Upper lobe of left lung (tissue), 6 donors: ENCODE data around the gene IKZF3. TPM values are rescaled to one million over a fixed set of nuclear protein-coding genes. Genes with fewer than 3 reads are reported as not detected.

Experiments
- ATAC-seq, 2 donors: fragments of 200-7000 bp; cut with Tn5 transposase; one replicate each; pipeline ENCODE4 v1.9.1; 2022; ENCODE audit warnings: mild to moderate bottlenecking in 2 of 2, moderate library complexity in 2 of 2; ENCODE audit not compliant: low FRiP score in 2 of 2
- DNase-seq, 2 donors: peaks; one replicate each; pipeline ENCODE4 v3.0.0-alpha.2; 2019 to 2020
- H3K27ac ChIP-seq, 4 donors: fragments of 200-600 bp; sonication (generic); one replicate each; pipeline ENCODE4 v1.5.1; 2016 to 2019
- H3K27me3 ChIP-seq, 4 donors: fragments of 200-600 bp; sonication (generic); one replicate each; pipeline ENCODE4 v1.5.1; 2017 to 2019
- H3K36me3 ChIP-seq, 4 donors: fragments of 200-600 bp; sonication (generic); one replicate each; pipeline ENCODE4 v1.5.1; 2016 to 2019
- H3K4me1 ChIP-seq, 4 donors: fragments of 200-600 bp; sonication (generic); one replicate each; pipeline ENCODE4 v1.5.1; 2018 to 2019
- H3K4me3 ChIP-seq, 4 donors: fragments of 200-600 bp; sonication (generic); one replicate each; pipeline ENCODE4 v1.5.1; 2017 to 2019; ENCODE audit warnings: mild to moderate bottlenecking in 2 of 4, moderate library complexity in 1 of 4
- H3K9me3 ChIP-seq, 4 donors: fragments of 200-600 bp; sonication (generic); one replicate each; pipeline ENCODE4 v1.5.1; 2018 to 2019
- EP300 ChIP-seq, 4 donors: sonication (generic); formaldehyde crosslinking; IDR thresholded peaks; one replicate each; pipeline ENCODE4 v1.5.1; 2017; ENCODE audit warnings: antibody characterized with exemption in 4 of 4, control low read depth in 2 of 4
- POLR2A ChIP-seq, 4 donors: fragments of 450-650 bp; IDR thresholded peaks; one replicate each; pipeline ENCODE4 v1.5.1; 2016 to 2017; ENCODE audit warnings: antibody characterized with exemption in 4 of 4, mild to moderate bottlenecking in 2 of 4
- POLR2AphosphoS5 ChIP-seq, 2 donors: sonication (generic); formaldehyde crosslinking; IDR thresholded peaks; one replicate each; pipeline ENCODE4 v1.5.1; 2017; ENCODE audit warnings: antibody characterized with exemption in 2 of 2
- WGBS, 2 donors: methylation state at CpG; one replicate each; pipeline ENCODE4 v1.1.5; 2017 to 2018; 5-methylcytosine and 5-hydroxymethylcytosine counted together
- total RNA-seq, 6 donors: library from RNA; depleted of rRNA in 4 of 6; stranded (reverse); fragments of >200 nt in 4 of 6; gene quantifications; one replicate each; pipeline versions ENCODE4 v1.1.0 to v1.2.1, GENCODE V29; 2016 to 2021
- TF ChIP-seq, protein P1 (sequence below), 6 experiments: fragments of 450-650 bp in 4 of 6; fragments of 200-600 bp in 2 of 6; sonication (generic) in 2 of 6; IDR thresholded peaks; one replicate each; pipeline ENCODE4 v1.5.1; 2016 to 2019; ENCODE audit warnings: antibody characterized with exemption in 6 of 6
- donor health status: DM: no; HTN: no; CAD: no; lungs with moderate emphysema.
- donor health status: DM: no; HTN: yes; CAD: no; lungs with severe emphysema.

The IKZF3 gene
- total RNA-seq, 6 donors from 2014 or later: 2.2 to 14.9 (median 4.9) TPM

- Histone ChIP-seq H3K27ac (peak overlapping the region in 1 of 4 donors; percentile 14), H3K4me3 (no peak overlapping the region), H3K36me3 (no peaks in the 10 kb centered on the region), H3K4me1 (peaks cover 0 to 12% (median 4%) of the 10 kb centered on the region in 4 donors), H3K9me3 (peaks cover 0 to 19% (median 10%) of the 10 kb centered on the region in 4 donors), H3K27me3 (no peaks in the 10 kb centered on the region)
- WGBS, 2 donors: 39 to 42% methylated on average over 4 of the region's 4 CpGs
- peak in 1 of 2 donors; percentile 32 for DNase-seq
- no peak for TF ChIP-seq EP300 (IDR thresholded peaks at IDR 0.05)
- TF ChIP-seq, protein P1, sequence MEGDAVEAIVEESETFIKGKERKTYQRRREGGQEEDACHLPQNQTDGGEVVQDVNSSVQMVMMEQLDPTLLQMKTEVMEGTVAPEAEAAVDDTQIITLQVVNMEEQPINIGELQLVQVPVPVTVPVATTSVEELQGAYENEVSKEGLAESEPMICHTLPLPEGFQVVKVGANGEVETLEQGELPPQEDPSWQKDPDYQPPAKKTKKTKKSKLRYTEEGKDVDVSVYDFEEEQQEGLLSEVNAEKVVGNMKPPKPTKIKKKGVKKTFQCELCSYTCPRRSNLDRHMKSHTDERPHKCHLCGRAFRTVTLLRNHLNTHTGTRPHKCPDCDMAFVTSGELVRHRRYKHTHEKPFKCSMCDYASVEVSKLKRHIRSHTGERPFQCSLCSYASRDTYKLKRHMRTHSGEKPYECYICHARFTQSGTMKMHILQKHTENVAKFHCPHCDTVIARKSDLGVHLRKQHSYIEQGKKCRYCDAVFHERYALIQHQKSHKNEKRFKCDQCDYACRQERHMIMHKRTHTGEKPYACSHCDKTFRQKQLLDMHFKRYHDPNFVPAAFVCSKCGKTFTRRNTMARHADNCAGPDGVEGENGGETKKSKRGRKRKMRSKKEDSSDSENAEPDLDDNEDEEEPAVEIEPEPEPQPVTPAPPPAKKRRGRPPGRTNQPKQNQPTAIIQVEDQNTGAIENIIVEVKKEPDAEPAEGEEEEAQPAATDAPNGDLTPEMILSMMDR (IDR thresholded peaks at IDR 0.05): no peak
- TF ChIP-seq POLR2AphosphoS5 (IDR thresholded peaks at IDR 0.05): no peak
- TF ChIP-seq POLR2A (IDR thresholded peaks at IDR 0.05): no peak
- ATAC-seq: no peak
Measured at GRCh38 chr17:39820541-39820940, 43.6 kb downstream of the IKZF3 start.

DNA sequence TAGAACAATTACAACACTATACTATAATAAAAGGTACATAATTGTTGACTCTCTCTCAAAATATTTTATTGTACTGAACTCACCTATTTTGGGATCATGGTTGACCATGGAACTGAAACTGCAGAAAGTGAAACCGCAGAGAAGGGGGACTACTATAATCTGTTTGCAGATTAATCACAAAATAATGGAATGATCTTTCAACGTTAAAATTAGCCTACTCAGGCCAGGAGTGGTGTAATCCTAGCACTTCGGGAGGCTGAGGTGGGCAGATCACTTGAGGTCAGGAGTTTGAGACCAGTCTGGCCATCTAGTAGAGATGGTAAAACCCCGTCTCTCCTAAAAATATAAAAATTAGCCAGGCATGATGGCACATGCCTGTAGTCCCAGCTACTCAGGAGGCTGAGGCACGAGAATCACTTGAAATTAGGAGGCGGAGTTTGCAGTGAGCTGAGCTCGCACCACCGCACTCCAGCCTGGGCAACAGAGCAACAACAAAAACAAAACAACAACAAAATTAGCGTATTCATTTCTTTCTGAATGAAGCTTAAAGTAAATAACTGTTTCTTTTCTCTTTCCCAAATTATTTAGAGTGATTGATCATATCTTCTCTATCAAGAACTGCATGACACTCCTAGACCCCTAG is 45.6 kb downstream of the IKZF3 start:
- H3K27ac ChIP-seq: peak overlapping the region in 1 of 4 donors; percentile 41
- no peak for DNase-seq
- ATAC-seq: no peak
- H3K27me3 ChIP-seq: no peaks in the 10 kb centered on the region
- H3K4me1 ChIP-seq: peaks cover 0 to 12% (median 4%) of the 10 kb centered on the region in 4 donors
- H3K4me3 ChIP-seq: no peak overlapping the region
- WGBS, 2 donors: 73 to 84% methylated on average over 9 of the region's 9 CpGs
- peaks cover 0 to 5% (median 2%) of the 10 kb centered on the region in 4 donors for H3K9me3 ChIP-seq
- TF ChIP-seq POLR2AphosphoS5 (IDR thresholded peaks at IDR 0.05) (no peak), EP300 (IDR thresholded peaks at IDR 0.05) (no peak), POLR2A (IDR thresholded peaks at IDR 0.05) (no peak)
- TF ChIP-seq, protein P1 (IDR thresholded peaks at IDR 0.05): no peak
- no peaks in the 10 kb centered on the region for H3K36me3 ChIP-seq

GRCh38 chr17:39816272-39816671 is 47.8 kb downstream of the IKZF3 start:
- no peak overlapping the region for H3K4me3 ChIP-seq
- DNase-seq (no peak), ATAC-seq (no peak)
- no peaks in the 10 kb centered on the region for H3K9me3 ChIP-seq
- H3K36me3 ChIP-seq: no peaks in the 10 kb centered on the region
- H3K27ac ChIP-seq: no peak overlapping the region
- peaks cover 0 to 14% (median 4%) of the 10 kb centered on the region in 4 donors for H3K4me1 ChIP-seq
- TF ChIP-seq, protein P1 (IDR thresholded peaks at IDR 0.05): no peak
- no peak for TF ChIP-seq POLR2A (IDR thresholded peaks at IDR 0.05)
- no peak for TF ChIP-seq POLR2AphosphoS5 (IDR thresholded peaks at IDR 0.05)
- TF ChIP-seq EP300 (IDR thresholded peaks at IDR 0.05): no peak
- H3K27me3 ChIP-seq: no peaks in the 10 kb centered on the region

GRCh38 chr17:39814497-39814896 is 49.6 kb downstream of the IKZF3 start:
- H3K36me3 ChIP-seq: no peaks in the 10 kb centered on the region
- TF ChIP-seq EP300 (IDR thresholded peaks at IDR 0.05) (no peak), POLR2AphosphoS5 (IDR thresholded peaks at IDR 0.05) (no peak), POLR2A (IDR thresholded peaks at IDR 0.05) (no peak)
- TF ChIP-seq, protein P1 (IDR thresholded peaks at IDR 0.05): no peak
- no peaks in the 10 kb centered on the region for H3K9me3 ChIP-seq
- H3K4me3 ChIP-seq: no peak overlapping the region
- no peaks in the 10 kb centered on the region for H3K27me3 ChIP-seq
- H3K27ac ChIP-seq: no peak overlapping the region
- H3K4me1 ChIP-seq: peaks cover 0 to 3% (median 0%) of the 10 kb centered on the region in 4 donors
- DNase-seq (no peak), ATAC-seq (no peak)
- 78 to 94% methylated on average over 2 of the region's 2 CpGs for WGBS, 2 donors

DNA sequence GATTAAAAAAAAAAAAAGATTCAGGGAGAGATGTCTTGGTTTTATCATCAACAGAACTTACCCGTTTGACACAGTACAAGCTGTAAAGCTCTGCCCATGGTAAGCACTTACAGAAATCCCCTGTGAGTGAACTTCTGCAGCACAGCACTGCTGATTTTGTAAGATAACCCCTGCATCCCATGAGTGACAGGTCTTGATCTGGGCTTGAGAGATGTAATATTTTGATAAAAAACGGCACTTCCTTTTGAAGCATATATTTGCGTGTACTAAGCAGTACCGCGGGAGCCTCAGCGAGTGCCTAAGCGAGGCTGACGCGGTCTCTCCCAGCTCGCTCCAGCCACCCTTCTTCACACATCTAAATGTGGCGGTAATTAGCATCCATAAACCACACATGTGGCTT is 50.5 kb downstream of the IKZF3 start:
- ATAC-seq: no peak

More for the DNA sequence above, 50.5 kb downstream of the IKZF3 start:
- Histone ChIP-seq H3K27me3 (no peaks in the 10 kb centered on the region), H3K27ac (no peak overlapping the region), H3K4me3 (no peak overlapping the region), H3K9me3 (no peaks in the 10 kb centered on the region), H3K4me1 (peaks cover 0 to 3% (median 0%) of the 10 kb centered on the region in 4 donors), H3K36me3 (no peaks in the 10 kb centered on the region)
- 71 to 74% methylated on average over 11 of the region's 11 CpGs for WGBS, 2 donors
- TF ChIP-seq POLR2AphosphoS5 (IDR thresholded peaks at IDR 0.05): no peak
- TF ChIP-seq EP300 (IDR thresholded peaks at IDR 0.05): no peak
- TF ChIP-seq, protein P1 (IDR thresholded peaks at IDR 0.05): no peak
- TF ChIP-seq POLR2A (IDR thresholded peaks at IDR 0.05): no peak
- peak in 1 of 2 donors; percentile 28 for DNase-seq
